K562 (cell line): Measurements from ENCODE around the gene DNER. TPM values are rescaled to one million over a fixed set of nuclear protein-coding genes. Genes with fewer than 3 reads are reported as not detected.

Experiments used
- HDAC6 ChIP-seq: IDR thresholded peaks from 2 replicates; pipeline ENCODE4 v1.6.1; 2012; ENCODE audit warnings: low read depth, mild to moderate bottlenecking, control low read depth, inconsistent platforms, low read length, moderate library complexity
- HEY1 ChIP-seq: fragments of 250-450 bp; sonication (Bioruptor Pico); IDR thresholded peaks from 2 replicates; pipeline ENCODE4 v1.5.0; 2020; ENCODE audit warnings: mild to moderate bottlenecking, moderate library complexity, borderline replicate concordance
- MIER1 ChIP-seq: fragments of 450-650 bp; IDR thresholded peaks from 2 replicates; pipeline ENCODE4 v1.6.1; 2016; ENCODE audit warnings: antibody characterized with exemption, mild to moderate bottlenecking, low read depth
- NCOA6 ChIP-seq: fragments of 450-650 bp; IDR thresholded peaks from 2 replicates; pipeline ENCODE4 v1.6.1; 2017; ENCODE audit warnings: mild to moderate bottlenecking
- NRF1 ChIP-seq, 2 experiments: fragments of 450-650 bp; IDR thresholded peaks in 1 of 2; conservative IDR thresholded peaks in 1 of 2; 2 replicates each; pipeline ENCODE4 v1.6.1; 2014; ENCODE audit warnings: mild to moderate bottlenecking in 2 of 2
- PTRF ChIP-seq: fragments of 450-650 bp; IDR thresholded peaks from 2 replicates; pipeline ENCODE4 v1.6.1; 2016; ENCODE audit warnings: mild to moderate bottlenecking, missing genetic modification characterization, missing compliant biosample characterization
- RB1 ChIP-seq: fragments of 450-650 bp; IDR thresholded peaks from 2 replicates; pipeline ENCODE4 v1.6.1; 2017; ENCODE audit warnings: low read depth, mild to moderate bottlenecking
- TBP ChIP-seq: optimal IDR thresholded peaks from 2 replicates; pipeline ENCODE3; 2011; ENCODE audit warnings: low read depth, low read length, improper control_type of control experiment
- TCFL5 ChIP-seq: fragments of 250-450 bp; sonication (Bioruptor Pico); conservative IDR thresholded peaks from 2 replicates; pipeline ENCODE4 v1.6.1; 2021; ENCODE audit warnings: mild to moderate bottlenecking, moderate library complexity, matching md5 sums
- ZNF143 ChIP-seq: sonication (generic); formaldehyde crosslinking; IDR thresholded peaks from 2 replicates; pipeline ENCODE4 v1.9.0; 2022; ENCODE audit warnings: mild to moderate bottlenecking, missing genetic modification reagents
- ZNF75A ChIP-seq: fragments of 450-650 bp; formaldehyde crosslinking; IDR thresholded peaks from 2 replicates; pipeline ENCODE4 v1.4.0; 2020; ENCODE audit warnings: mild to moderate bottlenecking
- polyA plus RNA-seq, 8 experiments: library from polyadenylated mRNA; depleted of rRNA in 4 of 8; stranded (reverse) in 5 of 8; unstranded in 3 of 8; fragments of >200 nt; fragmentation: Nextera tagmentation in 2 of 8; fragmentation: Illumina TruSeq in 1 of 8; extraction: Ambion mirVana in 2 of 8; extraction: Trizol in 1 of 8; gene quantifications; 2 replicates each; pipeline versions ENCODE4 v1.2.1 to v1.2.3, GENCODE V29; 2011 to 2014; ENCODE audit warnings: inconsistent platforms in 1 of 8, missing spikeins in 1 of 8
- total RNA-seq, 7 experiments: library from RNA; depleted of rRNA in 6 of 7; stranded (reverse); fragments of >200 nt in 6 of 7; fragmentation: Illumina TruSeq in 2 of 7; extraction: Trizol in 2 of 7; gene quantifications; 2 replicates each; pipeline versions ENCODE4 v1.2.1 to v1.2.3, GENCODE V29; 2011 to 2021; ENCODE audit warnings: low replicate concordance in 1 of 7
- TF ChIP-seq, protein P1 (sequence below): fragments of 150-350 bp; conservative IDR thresholded peaks from 2 replicates; pipeline ENCODE4 v1.6.1; 2014; ENCODE audit warnings: low read length
- TF ChIP-seq, protein P2 (sequence below): conservative IDR thresholded peaks from 2 replicates; pipeline ENCODE4 v1.6.1; 2011; ENCODE audit warnings: low read depth, mild to moderate bottlenecking, low read length; ENCODE audit not compliant: control insufficient read depth
- TF ChIP-seq, protein P3 (sequence below): fragments of 250-450 bp; sonication (Bioruptor Pico); IDR thresholded peaks from 2 replicates; pipeline ENCODE4 v1.4.0; 2020; ENCODE audit warnings: mild to moderate bottlenecking, moderate library complexity

DNER gene
- total and polyA plus RNA-seq, 9 of the 15 experiments (the other 6 are each of a cell fraction or from before 2014, with no cell fraction given), result not detected

DNA sequence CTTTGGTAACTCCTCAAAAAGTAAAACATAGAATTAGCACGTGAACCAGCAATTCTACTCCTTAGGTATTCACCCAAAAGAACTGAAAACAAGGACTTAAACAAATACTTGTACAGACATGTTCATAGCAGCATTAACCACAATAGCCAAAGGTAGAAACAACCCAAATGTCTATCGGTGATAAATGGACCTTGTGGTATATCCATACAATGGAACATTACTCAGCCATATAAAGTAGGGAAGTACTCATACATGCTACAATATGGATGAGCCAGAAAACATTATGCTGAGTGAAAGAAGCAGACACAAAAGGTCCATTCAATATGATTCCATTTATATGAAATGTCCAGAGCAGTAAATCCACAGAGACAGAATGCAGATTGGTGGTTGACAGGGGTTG is 182.8 kb downstream of the DNER start (continued):
- TF ChIP-seq HDAC6 (no peak), ZNF143 (no peak), ZNF75A (CRISPR knock-in tag) (no peak), HEY1 (CRISPR knock-in tag) (no peak), RB1 (no peak), PTRF (tag) (no peak), NCOA6 (no peak), NRF1 (conservative IDR thresholded peaks at IDR 0.05 in 1 of 2, IDR thresholded peaks at IDR 0.05 in 1 of 2) (no peak), MIER1 (no peak), TCFL5 (CRISPR knock-in tag) (no peak), TBP (no peak)
- TF ChIP-seq, protein P1, sequence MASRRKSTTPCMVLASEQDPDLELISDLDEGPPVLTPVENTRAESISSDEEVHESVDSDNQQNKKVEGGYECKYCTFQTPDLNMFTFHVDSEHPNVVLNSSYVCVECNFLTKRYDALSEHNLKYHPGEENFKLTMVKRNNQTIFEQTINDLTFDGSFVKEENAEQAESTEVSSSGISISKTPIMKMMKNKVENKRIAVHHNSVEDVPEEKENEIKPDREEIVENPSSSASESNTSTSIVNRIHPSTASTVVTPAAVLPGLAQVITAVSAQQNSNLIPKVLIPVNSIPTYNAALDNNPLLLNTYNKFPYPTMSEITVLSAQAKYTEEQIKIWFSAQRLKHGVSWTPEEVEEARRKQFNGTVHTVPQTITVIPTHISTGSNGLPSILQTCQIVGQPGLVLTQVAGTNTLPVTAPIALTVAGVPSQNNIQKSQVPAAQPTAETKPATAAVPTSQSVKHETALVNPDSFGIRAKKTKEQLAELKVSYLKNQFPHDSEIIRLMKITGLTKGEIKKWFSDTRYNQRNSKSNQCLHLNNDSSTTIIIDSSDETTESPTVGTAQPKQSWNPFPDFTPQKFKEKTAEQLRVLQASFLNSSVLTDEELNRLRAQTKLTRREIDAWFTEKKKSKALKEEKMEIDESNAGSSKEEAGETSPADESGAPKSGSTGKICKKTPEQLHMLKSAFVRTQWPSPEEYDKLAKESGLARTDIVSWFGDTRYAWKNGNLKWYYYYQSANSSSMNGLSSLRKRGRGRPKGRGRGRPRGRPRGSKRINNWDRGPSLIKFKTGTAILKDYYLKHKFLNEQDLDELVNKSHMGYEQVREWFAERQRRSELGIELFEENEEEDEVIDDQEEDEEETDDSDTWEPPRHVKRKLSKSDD, result no peak
- TF ChIP-seq, protein P2, sequence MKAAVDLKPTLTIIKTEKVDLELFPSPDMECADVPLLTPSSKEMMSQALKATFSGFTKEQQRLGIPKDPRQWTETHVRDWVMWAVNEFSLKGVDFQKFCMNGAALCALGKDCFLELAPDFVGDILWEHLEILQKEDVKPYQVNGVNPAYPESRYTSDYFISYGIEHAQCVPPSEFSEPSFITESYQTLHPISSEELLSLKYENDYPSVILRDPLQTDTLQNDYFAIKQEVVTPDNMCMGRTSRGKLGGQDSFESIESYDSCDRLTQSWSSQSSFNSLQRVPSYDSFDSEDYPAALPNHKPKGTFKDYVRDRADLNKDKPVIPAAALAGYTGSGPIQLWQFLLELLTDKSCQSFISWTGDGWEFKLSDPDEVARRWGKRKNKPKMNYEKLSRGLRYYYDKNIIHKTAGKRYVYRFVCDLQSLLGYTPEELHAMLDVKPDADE, result no peak
- TF ChIP-seq, protein P3, sequence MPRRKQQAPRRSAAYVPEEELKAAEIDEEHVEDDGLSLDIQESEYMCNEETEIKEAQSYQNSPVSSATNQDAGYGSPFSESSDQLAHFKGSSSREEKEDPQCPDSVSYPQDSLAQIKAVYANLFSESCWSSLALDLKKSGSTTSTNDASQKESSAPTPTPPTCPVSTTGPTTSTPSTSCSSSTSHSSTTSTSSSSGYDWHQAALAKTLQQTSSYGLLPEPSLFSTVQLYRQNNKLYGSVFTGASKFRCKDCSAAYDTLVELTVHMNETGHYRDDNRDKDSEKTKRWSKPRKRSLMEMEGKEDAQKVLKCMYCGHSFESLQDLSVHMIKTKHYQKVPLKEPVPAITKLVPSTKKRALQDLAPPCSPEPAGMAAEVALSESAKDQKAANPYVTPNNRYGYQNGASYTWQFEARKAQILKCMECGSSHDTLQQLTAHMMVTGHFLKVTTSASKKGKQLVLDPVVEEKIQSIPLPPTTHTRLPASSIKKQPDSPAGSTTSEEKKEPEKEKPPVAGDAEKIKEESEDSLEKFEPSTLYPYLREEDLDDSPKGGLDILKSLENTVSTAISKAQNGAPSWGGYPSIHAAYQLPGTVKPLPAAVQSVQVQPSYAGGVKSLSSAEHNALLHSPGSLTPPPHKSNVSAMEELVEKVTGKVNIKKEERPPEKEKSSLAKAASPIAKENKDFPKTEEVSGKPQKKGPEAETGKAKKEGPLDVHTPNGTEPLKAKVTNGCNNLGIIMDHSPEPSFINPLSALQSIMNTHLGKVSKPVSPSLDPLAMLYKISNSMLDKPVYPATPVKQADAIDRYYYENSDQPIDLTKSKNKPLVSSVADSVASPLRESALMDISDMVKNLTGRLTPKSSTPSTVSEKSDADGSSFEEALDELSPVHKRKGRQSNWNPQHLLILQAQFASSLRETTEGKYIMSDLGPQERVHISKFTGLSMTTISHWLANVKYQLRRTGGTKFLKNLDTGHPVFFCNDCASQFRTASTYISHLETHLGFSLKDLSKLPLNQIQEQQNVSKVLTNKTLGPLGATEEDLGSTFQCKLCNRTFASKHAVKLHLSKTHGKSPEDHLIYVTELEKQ (CRISPR knock-in tag), result no peak
